HepG2 (cell line): ENCODE data around the gene CRYBA1. TPM values are rescaled to one million over a fixed set of nuclear protein-coding genes. Genes with fewer than 3 reads are reported as not detected.

Experiments used
- ATAC-seq: fragments of 200-7000 bp; cut with Tn5 transposase; 3 replicates; pipeline ENCODE4 v1.9.1; 2020; ENCODE audit warnings: mild to moderate bottlenecking, moderate library complexity
- BruUV-seq: library from RNA; stranded (reverse); fragments of 400-500 nt; replicated peaks from 2 replicates; lab custom pipeline; 2021; lab: Mats Ljungman, UMichigan
- CTCF ChIA-PET: fragments of 300-600 bp; formaldehyde crosslinking; extraction: SDS; loops from one replicate; lab custom pipeline; 2021; ENCODE audit warnings: low total read pairs, inconsistent platforms, low intra/inter-chr PET ratio; lab: Yijun Ruan, JAX
- POLR2A ChIA-PET: fragments of 350-600 bp; sonication (Branson Sonifier 250); formaldehyde crosslinking; loops from one replicate; lab custom pipeline; 2020; ENCODE audit warnings: antibody characterized with exemption, inconsistent platforms; lab: Yijun Ruan, JAX
- DNase-seq: peaks from one replicate; pipeline ENCODE4 v3.0.0-alpha.2; 2015; ENCODE audit warnings: low spot score
- FAIRE-seq: peaks from 3 replicates; lab custom pipeline; 2011; peaks lifted over from hg19 to GRCh38; lab: Jason Lieb, UNC
- H2AFZ ChIP-seq: one replicate; pipeline ENCODE4 v1.6.1; 2011; ENCODE audit warnings: low read length, inconsistent platforms
- H3K27ac ChIP-seq: fragments of 300-600 bp; 3 replicates; pipeline ENCODE4 v1.8.0; 2011; ENCODE audit warnings: mixed run types, mild to moderate bottlenecking, mixed read lengths, low read length, inconsistent platforms; ENCODE audit not compliant: insufficient read depth; ENCODE audit errors: extremely low read length
- H3K27me3 ChIP-seq, 2 experiments: fragments of 200-600 bp in 1 of 2; 2 replicates in 1 of 2; 3 replicates in 1 of 2; pipeline versions ENCODE4 v1.6.0 to v1.8.0; 2011; ENCODE audit warnings: low read length in 2 of 2, mild to moderate bottlenecking in 2 of 2, moderate library complexity in 2 of 2, inconsistent platforms in 1 of 2; ENCODE audit not compliant: insufficient read depth in 2 of 2, control insufficient read depth in 1 of 2
- H3K36me3 ChIP-seq, 2 experiments: fragments of 200-600 bp in 1 of 2; replicated peaks in 1 of 2; 2 replicates in 1 of 2; 3 replicates in 1 of 2; pipeline versions ENCODE4 v1.5.1 to v1.8.0; 2011; ENCODE audit warnings: low read length in 2 of 2, inconsistent platforms in 1 of 2; ENCODE audit not compliant: insufficient read depth in 2 of 2, control insufficient read depth in 1 of 2
- H3K4me1 ChIP-seq: 2 replicates; pipeline ENCODE4 v1.5.1; 2012; ENCODE audit warnings: low read length, inconsistent platforms; ENCODE audit not compliant: insufficient read depth
- H3K4me2 ChIP-seq: 2 replicates; pipeline ENCODE4 v1.6.0; 2011; ENCODE audit warnings: low read depth, low read length, inconsistent platforms
- H3K4me3 ChIP-seq, 3 experiments: fragments of 200-600 bp in 1 of 3; sonication (generic), shearing (Covaris generic) in 1 of 3; replicated peaks in 1 of 3; 2 replicates each; pipeline ENCODE4 v1.5.1; 2011 to 2016; ENCODE audit warnings: low read length in 3 of 3, inconsistent platforms in 2 of 3, low read depth in 2 of 3, mild to moderate bottlenecking in 2 of 3, control low read depth in 1 of 3, mixed read lengths in 1 of 3; ENCODE audit not compliant: insufficient read depth in 1 of 3
- H3K79me2 ChIP-seq: one replicate; pipeline ENCODE4 v1.6.1; 2011; ENCODE audit warnings: low read length, inconsistent platforms; ENCODE audit not compliant: insufficient read depth
- H3K9ac ChIP-seq: 2 replicates; pipeline ENCODE4 v1.6.0; 2011; ENCODE audit warnings: mild to moderate bottlenecking, low read depth, low read length, inconsistent platforms; ENCODE audit not compliant: insufficient read depth
- H3K9me3 ChIP-seq: 2 replicates; pipeline ENCODE4 v1.5.1; 2012; ENCODE audit warnings: mild to moderate bottlenecking, low read length
- H4K20me1 ChIP-seq: 2 replicates; pipeline ENCODE4 v1.6.0; 2011; ENCODE audit warnings: inconsistent platforms, mild to moderate bottlenecking, low read length, moderate library complexity; ENCODE audit not compliant: insufficient read depth
- HNF4G ChIP-seq, 2 experiments: sonication (generic) in 1 of 2; formaldehyde crosslinking in 1 of 2; IDR thresholded peaks; 2 replicates each; pipeline versions ENCODE4 v1.4.0 to v1.6.1; 2011 to 2020; ENCODE audit warnings: borderline replicate concordance in 2 of 2, low read depth in 2 of 2, mild to moderate bottlenecking in 2 of 2, low read length in 1 of 2, missing genetic modification reagents in 1 of 2, moderate library complexity in 1 of 2
- NFE2 ChIP-seq: sonication (generic); formaldehyde crosslinking; IDR thresholded peaks from 2 replicates; pipeline ENCODE4 v1.4.0; 2020; ENCODE audit warnings: missing genetic modification reagents
- PAF1 ChIP-seq: IDR thresholded peaks from 2 replicates; pipeline ENCODE4 v1.6.1; 2016; ENCODE audit warnings: missing genetic modification reagents, missing compliant biosample characterization
- POLR2AphosphoS2 ChIP-seq: IDR thresholded peaks from 2 replicates; pipeline ENCODE4 v1.6.1; 2011; ENCODE audit warnings: low read depth, low read length, improper control_type of control experiment
- SIX4 ChIP-seq: sonication (generic); formaldehyde crosslinking; IDR thresholded peaks from 2 replicates; pipeline ENCODE4 v1.4.0; 2020; ENCODE audit warnings: missing genetic modification reagents
- TEAD2 ChIP-seq: sonication (generic); formaldehyde crosslinking; IDR thresholded peaks from 2 replicates; pipeline ENCODE4 v1.9.0; 2021; ENCODE audit warnings: missing genetic modification reagents
- ZKSCAN8 ChIP-seq: IDR thresholded peaks from 2 replicates; pipeline ENCODE4 v1.6.1; 2016; ENCODE audit warnings: borderline replicate concordance, missing genetic modification reagents, missing compliant biosample characterization
- WGBS: methylation state at CpG from one replicate; pipeline ENCODE4 v1.1.6; 2017; ENCODE audit warnings: low lambda C conversion rate; 5-methylcytosine and 5-hydroxymethylcytosine counted together
- in situ Hi-C: cut with HindIII; loops from 2 replicates; pipeline ENCODE4 v1.10.0; 2017; ENCODE audit warnings: low pct_unique_long_range_greater_than_20kb; ENCODE audit not compliant: extremely low pct_ligation_motif_present
- intact Hi-C: fragments of 100-400 bp; cut with micrococcal nuclease; formaldehyde crosslinking; loops from one replicate; pipeline ENCODE4 v1.10.0; 2022; ENCODE audit not compliant: unreplicated experiment
- polyA plus RNA-seq, 8 experiments: library from polyadenylated mRNA; depleted of rRNA in 3 of 8; stranded (reverse) in 7 of 8; unstranded in 1 of 8; fragments of >200 nt; fragmentation: Illumina TruSeq in 4 of 8; extraction: Trizol in 4 of 8; gene quantifications; 2 replicates each; pipeline versions ENCODE4 v1.2.1 to v1.2.3, GENCODE V29; 2011 to 2016; ENCODE audit warnings: low read depth in 4 of 8, missing spikeins in 1 of 8, mixed read lengths in 1 of 8; ENCODE audit not compliant: insufficient read depth in 1 of 8
- total RNA-seq, 5 experiments: library from RNA; depleted of rRNA; stranded (reverse); fragments of >200 nt; fragmentation: Illumina TruSeq; extraction: Trizol; gene quantifications; 2 replicates each; pipeline ENCODE4 v1.2.3, GENCODE V29; 2016; ENCODE audit warnings: low read depth in 1 of 5
- TF ChIP-seq, protein P1 (sequence below): sonication (generic); formaldehyde crosslinking; IDR thresholded peaks from 2 replicates; pipeline ENCODE4 v1.8.1; 2023; ENCODE audit warnings: mild to moderate bottlenecking, moderate library complexity, missing genetic modification reagents

The CRYBA1 gene
- total and polyA plus RNA-seq, 2 of the 13 experiments (the other 11 are each of a cell fraction or from before 2014, with no cell fraction given): not detected

DNA sequence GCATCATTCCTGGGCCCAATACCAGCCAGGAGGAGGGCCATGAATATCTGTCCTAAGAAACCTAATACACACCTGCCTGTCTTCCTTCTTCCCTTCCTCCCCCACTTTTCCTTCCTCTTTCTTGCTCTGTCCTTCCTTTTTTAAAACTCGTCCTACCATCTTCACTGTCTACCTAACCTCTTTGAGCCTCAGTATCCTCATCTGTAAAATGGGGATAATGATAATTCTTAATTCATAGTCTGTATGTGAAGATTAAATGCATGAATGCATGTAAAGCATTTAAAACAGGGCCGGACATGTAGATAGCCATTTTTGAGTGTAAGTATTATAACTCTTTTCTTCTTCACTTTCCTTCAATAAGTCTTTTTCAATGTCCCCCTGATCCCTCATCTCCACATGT, 560 bp downstream of the CRYBA1 start (continued):
- TF ChIP-seq, protein P1, sequence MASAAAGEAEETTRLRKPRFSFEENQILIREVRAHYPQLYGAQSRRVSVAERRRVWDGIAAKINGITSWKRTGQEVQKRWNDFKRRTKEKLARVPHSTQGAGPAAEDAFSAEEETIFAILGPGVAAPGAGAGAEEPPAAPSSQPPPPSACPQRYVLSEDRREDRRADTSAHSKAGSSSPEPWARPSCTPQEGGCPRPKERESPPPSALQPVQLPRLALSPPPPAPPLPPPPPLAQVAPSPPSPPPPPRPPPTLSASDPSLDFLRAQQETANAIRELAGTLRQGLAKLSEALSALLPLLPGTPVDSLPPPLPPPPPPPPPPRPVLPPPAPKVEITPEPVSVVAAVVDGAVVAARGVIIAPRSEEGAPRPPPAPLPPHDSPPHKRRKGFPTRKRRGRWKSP (CRISPR knock-in tag): no peak
- TF ChIP-seq TEAD2 (CRISPR knock-in tag): no peak
- no peak for TF ChIP-seq POLR2AphosphoS2
- no peak for TF ChIP-seq ZKSCAN8 (CRISPR knock-in tag)

DNA sequence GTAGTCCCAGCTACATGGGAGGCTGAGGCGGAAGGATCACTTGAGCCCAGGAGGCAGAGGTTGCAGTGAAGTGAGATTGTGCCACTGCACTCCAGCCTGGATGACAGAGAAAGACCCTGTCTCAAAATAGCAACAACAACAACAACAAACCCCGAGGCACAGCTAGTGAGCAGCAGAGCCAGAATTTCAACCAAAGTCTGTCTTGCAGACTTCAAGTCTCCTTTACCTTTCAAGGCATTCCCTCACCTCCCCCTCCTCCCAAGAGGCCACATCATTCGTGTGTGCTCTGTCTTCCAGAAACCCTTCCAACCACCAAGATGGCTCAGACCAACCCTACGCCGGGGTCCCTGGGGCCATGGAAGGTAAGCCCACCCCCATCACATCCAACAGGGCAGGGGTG, 2.2 kb downstream of the CRYBA1 start:
- Histone ChIP-seq H3K79me2 (no peaks in the 10 kb centered on the region), H4K20me1 (peaks cover 3% of the 10 kb centered on the region; the same call in 1 of the 2 replicates), H3K4me3 (no peak overlapping the region), H3K9me3 (no peaks in the 10 kb centered on the region), H3K36me3 (no peaks in the 10 kb centered on the region), H3K4me1 (no peaks in the 10 kb centered on the region), H2AFZ (no peak overlapping the region), H3K27ac (no peak overlapping the region), H3K4me2 (no peak overlapping the region), H3K9ac (no peak overlapping the region), H3K27me3 (no peaks in the 10 kb centered on the region)
- DNase-seq (no peak), ATAC-seq (no peak), FAIRE-seq (no peak)
- intact Hi-C loops (no loop called here), in situ Hi-C loops (no loop called here)
- POLR2A ChIA-PET: no interaction called here
- BruUV-seq: no TSS peak
- WGBS: 51% methylated on average over 5 of the region's 5 CpGs
- CTCF ChIA-PET: no interaction called here
- TF ChIP-seq HNF4G (IDR thresholded peaks at IDR 0.05; ENCODE audit: borderline replicate concordance, low read depth, low read length) (no peak), HNF4G (CRISPR knock-in tag; IDR thresholded peaks at IDR 0.05; ENCODE audit: borderline replicate concordance, low read depth) (no peak), SIX4 (CRISPR knock-in tag) (no peak), PAF1 (CRISPR knock-in tag) (no peak), NFE2 (no peak)
